HL-60 (cell line): ENCODE results near the gene ZMYND8.

ENCODE experiments used
- DNase-seq, 2 experiments: peaks; one replicate each; pipeline ENCODE4 v3.0.0-alpha.2; 2010 to 2020; ENCODE audit warnings: low read depth in 1 of 2, low spot score in 1 of 2
- H3K27ac ChIP-seq: fragments of 250-450 bp; sonication (Bioruptor Pico); replicated peaks from 2 replicates; pipeline ENCODE4 v1.5.1; 2020; ENCODE audit warnings: mild to moderate bottlenecking, moderate library complexity
- H3K27me3 ChIP-seq: fragments of 250-450 bp; sonication (Bioruptor Pico); 2 replicates; pipeline ENCODE4 v1.5.1; 2021; ENCODE audit warnings: mild to moderate bottlenecking, moderate library complexity; ENCODE audit not compliant: insufficient read depth, poor library complexity, severe bottlenecking
- H3K4me3 ChIP-seq: replicated peaks from 2 replicates; pipeline ENCODE4 v1.5.1; 2011; ENCODE audit warnings: mild to moderate bottlenecking, control low read depth, low read length; ENCODE audit not compliant: insufficient read depth
- CTCF ChIP-seq: IDR thresholded peaks from one replicate; pipeline ENCODE4 v1.5.1; 2011; ENCODE audit warnings: low read length, control low read depth, inconsistent platforms; ENCODE audit not compliant: insufficient read depth
- GABPA ChIP-seq: IDR thresholded peaks from 2 replicates; pipeline ENCODE4 v1.6.1; 2012; ENCODE audit warnings: low read depth
- POLR2AphosphoS5 ChIP-seq: IDR thresholded peaks from 2 replicates; pipeline ENCODE4 v1.6.1; 2012; ENCODE audit warnings: low read depth
- REST ChIP-seq: IDR thresholded peaks from 2 replicates; pipeline ENCODE4 v1.6.1; 2012; ENCODE audit warnings: low read depth; ENCODE audit not compliant: insufficient replicate concordance
- SPI1 ChIP-seq: IDR thresholded peaks from 2 replicates; pipeline ENCODE4 v1.6.1; 2012; ENCODE audit warnings: low read depth, mild to moderate bottlenecking, borderline replicate concordance

Gene ZMYND8

GRCh38 chr20:47221036-47221625 lies 135.4 kb downstream of the ZMYND8 start:
- no peak overlapping the region for H3K4me3 ChIP-seq
- DNase-seq = no peak
- TF ChIP-seq CTCF (no peak), REST (peak; percentile 67)
- no peak overlapping the region for H3K27ac ChIP-seq
- no peaks in the 10 kb centered on the region for H3K27me3 ChIP-seq

DNA sequence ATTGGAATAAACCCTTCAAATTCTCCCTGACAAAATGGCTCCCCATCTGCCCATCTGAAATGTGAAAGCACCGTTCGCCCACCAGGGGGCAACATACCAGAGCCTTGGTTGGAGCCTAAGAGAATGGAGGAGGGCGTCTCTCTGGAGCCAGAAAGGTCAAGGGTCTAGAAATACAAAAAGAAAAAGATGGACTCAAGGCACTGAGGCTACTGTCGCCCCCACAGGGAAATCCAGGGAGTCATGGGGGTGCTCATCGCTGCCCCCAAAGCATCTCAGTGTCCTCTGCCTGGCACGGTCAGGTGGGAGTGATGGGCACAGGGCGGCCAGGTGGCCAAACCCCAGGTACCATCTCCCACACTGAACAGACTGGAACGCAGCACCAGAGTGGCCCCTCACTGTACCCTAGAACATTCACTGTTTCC lies 136.3 kb downstream of the ZMYND8 start:
- Histone ChIP-seq H3K4me3 (no peak overlapping the region), H3K27ac (no peak overlapping the region)

DNA sequence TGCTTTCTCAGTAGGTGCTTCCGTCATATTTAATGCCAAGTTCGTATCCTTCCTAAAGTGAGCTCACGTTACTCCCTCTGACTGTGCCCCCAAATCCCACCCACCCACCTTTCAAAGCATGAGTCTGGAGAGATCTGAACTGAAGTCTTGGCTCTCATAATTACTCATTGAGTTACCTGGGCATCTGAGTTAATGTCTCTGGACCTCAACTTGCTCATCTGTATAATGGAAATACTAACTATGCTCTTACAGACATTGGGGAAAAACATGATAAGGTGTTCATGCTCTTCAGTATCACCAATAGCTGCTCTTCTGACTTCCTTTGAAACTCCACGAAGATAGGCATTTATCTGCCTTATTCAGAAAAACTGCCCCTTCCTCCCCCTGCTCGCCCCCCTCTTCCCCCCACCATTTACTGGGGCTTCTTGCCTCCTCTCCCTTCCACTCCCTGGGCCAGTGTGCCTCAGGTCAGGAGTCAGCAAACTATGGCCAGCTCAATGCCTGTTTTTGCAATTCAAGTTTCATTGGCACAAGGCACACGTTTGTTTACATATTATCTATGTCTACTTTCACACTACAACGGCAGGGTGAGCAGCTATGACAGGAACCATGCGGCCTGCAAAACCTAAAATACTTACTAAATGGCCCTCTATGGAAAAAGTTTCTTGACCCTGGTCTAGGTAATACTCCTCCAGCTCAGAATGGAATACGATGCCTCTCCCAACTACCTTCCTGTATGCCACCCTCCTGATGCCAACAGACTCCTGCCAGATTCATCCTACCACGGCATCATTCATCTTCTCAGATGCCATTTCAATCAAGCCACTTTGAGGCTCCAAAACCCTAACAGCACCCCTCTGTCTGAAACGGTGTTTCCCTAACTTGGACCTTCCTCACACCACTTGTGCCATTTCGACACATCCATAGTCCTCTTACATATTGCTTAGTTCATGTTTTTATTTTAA lies 138.7 kb downstream of the ZMYND8 start:
- no peak overlapping the region for H3K4me3 ChIP-seq
- DNase-seq = no peak
- no peaks in the 10 kb centered on the region for H3K27me3 ChIP-seq
- TF ChIP-seq CTCF (no peak), GABPA (no peak), REST (no peak), POLR2AphosphoS5 (no peak), SPI1 (no peak)
- no peak overlapping the region for H3K27ac ChIP-seq

More for the DNA sequence above, 136.3 kb downstream of the ZMYND8 start:
- TF ChIP-seq SPI1 = no peak
- TF ChIP-seq POLR2AphosphoS5 = no peak
- peak; percentile 11 for TF ChIP-seq CTCF
- DNase-seq = peak in 1 of 2 experiments; percentile 35
- no peaks in the 10 kb centered on the region for H3K27me3 ChIP-seq
